CD4-positive, alpha-beta T cell treated with Interleukin-6 for 4 hours (primary cell): Measurements from ENCODE around the gene CCR5AS.
A peak's percentile ranks its signal among the peaks of the same experiment; 100 is the strongest.
"Not testable (repeated sequence)": the region's sequence is repeated elsewhere in the genome, so short reads cannot be mapped to it uniquely, and the experiment has no call there.

Experiments used
- DNase-seq: peaks from one replicate; pipeline ENCODE4 v3.0.0-alpha.2; 2020; ENCODE audit warnings: mixed read lengths

The CCR5AS gene

DNA sequence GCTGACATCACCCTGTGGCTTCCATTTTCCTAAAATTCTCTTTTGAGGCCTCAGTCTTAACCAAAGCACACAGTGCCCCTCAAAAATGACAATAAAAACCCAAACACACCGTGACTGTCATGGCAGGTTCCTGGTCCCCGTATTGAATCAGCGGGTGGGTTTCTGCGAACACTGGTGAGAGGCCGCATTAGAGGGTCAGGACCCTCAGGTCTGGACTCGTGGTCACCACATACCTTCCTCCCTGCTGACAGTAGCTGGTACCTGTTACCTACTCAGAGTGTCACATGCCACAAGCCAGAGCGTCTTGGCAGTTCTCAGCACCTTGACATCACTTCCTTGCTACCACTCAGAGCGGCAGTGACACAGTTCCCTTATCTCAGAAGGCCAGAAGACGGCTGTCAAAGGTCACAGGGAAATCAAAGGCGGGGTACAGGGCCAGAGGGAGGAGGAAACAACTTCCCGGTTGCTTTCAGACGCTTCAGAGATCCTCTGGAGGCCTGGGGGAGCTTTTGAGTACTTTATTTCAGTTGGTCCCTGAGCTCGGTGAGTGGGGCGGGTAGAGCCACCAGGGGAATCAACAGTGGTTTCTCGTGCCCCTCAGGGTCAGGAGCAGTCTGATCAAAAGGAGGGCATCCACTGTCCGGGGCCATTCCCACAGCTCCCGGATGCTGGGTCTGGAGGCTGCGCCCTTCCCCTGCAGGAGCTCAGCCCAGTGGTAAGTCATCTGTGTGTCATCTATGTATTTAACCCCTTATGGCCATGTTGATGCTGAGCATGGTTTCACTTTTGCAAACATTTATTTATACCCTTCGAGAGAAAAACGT, at the start of gene CCR5AS, which contains the start of gene CCRL2:
Gene CCR5AS (minus strand): TSS at position 279 of the 824 bp plus-strand sequence.
Gene CCRL2 (plus strand): TSS at position 472 of the 824 bp plus-strand sequence. CDS start 821 bp downstream, outside the sequence.
- DNase-seq = peak; percentile 45

GRCh38 chr3:46456118-46456517, 49.3 kb upstream of the CCR5AS start:
- DNase-seq = no peak

- DNase-seq = no peak
These were observed 48.6 kb upstream of the CCR5AS start for GRCh38 chr3:46455231-46456115.

DNA sequence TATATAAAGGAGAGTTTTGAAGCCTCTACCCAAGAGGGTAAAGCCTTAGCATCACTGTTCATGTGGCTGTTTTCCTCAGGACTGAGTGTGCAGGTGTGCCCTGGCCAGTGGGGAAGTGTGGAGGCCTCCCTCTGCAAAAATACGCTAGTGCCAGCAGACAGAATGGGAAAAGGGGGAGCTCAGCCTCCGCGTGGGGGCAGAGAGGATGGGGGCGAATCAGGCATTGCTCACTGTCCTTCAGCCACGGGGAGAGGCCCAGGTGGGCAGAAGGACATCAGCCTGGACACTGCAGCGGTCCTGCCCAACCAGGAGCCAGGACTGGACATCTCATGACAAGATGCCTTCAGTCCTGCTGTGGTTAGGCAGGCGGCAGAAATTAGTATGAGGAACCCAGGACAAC, 47.7 kb upstream of the CCR5AS start:
- DNase-seq = no peak

GRCh38 chr3:46454209-46454595, 47.3 kb upstream of the CCR5AS start:
- DNase-seq = no peak

- DNase-seq = no peak
These were observed 46.8 kb upstream of the CCR5AS start for GRCh38 chr3:46453526-46454208.

DNA sequence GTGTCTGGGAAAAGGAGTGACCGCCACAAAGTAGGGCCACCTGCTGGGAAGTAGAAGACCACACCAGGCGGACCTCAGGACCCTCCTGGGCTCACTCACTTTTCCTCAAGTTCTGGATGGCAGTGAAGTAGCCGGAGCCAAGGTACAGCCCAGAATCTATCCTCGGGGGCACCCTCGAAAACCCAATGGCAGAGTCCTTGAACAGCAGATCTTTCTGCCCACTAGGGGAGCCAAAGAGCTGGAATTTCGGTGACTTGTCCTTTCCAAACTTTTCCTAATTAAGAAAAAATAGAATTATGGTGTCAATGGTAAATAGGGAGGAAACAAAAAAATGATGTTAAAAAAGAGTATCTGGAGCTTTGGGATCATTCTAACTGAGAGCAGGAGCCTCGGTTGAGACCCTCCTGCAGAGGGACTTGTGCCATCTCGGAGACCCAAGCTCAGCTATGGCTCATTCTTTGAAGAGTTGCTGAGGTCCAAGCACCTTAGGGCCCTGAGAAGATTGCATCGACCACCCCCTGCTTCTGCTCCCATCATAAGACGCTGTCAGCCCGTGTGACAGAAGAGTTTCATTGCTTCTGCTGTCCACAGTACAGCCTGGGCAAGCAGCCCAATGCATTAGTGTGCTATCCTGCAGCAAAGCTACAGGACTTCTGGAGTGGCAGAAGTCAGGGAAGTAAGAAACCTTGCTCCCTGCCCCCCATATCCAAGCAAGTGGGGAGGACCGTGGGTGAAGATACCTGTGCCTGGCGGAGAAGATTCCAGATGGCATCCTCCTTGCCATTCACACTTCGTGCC, 43.1 kb upstream of the CCR5AS start:
- no peak for DNase-seq

DNA sequence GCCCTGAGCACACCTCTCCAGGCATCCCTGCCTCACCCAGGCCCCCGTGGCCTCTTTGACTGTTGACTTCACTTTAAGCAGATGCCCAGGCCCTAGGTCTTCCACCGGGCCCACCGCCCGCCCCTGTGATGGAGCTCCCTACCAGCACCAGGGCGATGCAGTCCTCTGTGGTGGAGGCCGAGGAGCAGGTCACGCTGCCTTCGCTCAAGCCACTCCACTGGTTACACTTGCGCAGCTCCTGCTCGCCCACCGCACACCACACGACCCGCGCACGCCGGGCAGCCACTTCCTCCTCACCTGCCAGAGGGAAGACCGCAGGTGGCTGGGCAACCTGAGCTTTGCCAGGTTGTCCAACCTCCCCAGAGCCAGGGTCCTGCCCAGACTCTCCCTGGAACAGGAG, 41.9 kb upstream of the CCR5AS start:
- DNase-seq = no peak

DNA sequence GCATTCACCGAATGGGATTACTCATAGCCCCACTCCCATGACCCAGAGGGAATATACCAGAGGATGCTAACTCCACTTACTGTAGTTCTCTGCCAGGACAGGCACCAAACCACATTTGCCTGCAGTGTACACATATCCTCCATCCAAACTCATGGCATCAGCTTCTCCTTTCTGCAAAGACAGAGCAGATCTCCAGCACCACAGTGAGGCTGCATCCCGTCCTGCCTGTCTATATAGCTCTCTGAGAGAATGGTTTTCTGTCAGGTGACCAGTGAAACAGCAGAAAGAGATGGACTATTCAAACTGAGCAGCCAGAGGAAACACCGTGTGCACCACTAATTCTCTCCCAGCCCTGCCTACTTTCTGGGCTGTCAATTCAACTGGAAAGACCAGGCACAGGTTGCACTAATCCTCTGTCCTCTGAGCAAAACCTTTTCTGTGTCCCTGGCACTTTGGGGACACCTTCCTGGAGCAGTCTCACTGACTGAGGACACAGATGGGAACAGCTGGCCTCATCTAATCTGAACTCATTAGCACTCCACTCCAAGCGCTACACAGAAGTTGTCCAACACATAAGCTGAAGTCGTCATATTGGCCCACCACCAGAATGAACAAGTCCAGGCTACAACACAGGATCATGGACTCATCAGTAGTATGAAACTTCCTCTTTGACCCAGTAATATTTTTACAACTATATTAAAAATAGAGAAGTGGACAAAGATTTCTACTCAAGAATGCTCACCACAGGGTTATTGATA, 40.5 kb upstream of the CCR5AS start:
- DNase-seq = no peak

DNA sequence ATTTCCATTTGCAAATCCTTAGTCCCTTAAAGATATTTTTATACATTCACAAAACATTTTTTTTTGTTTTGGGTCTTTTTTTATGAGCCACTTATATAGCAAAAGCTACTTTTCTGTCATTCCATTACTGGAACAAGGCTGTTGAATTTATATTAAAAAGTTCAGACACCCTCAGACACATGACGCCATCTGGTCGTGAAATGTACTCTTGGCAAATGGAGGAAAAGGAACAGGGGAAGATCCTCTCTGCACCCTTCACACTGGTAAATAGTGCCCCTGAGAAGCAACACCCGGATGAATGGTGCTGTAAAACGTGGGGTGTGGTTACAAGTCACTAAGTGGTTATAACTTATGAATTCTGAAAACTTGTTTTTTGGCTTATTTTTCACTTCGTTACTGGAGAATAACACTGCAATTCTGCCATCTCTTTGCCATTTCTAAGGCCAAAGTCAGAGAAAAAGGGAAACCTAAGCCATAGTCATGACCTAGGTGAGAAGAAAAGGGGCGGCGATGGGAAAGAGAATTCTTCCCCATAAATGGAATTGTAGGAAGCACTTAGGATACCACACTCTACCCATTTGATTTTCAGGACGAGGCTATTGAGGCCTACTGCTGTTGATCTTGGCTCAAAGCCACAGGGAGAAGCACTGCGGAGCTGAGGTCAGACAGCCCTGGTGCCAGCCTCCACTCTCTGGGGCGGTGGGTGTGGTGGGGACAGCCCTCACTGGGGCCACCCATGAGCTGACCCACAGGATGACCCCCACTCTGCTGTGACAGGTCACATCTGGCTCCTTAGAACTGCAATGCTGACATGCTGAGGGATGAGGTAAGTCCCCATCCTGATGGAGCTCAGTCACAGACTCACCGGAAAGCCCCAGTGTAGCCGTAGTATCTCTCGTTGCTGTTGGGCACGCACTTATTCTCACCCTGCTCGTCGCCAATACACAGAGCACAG, 36.0 kb upstream of the CCR5AS start:
- no peak for DNase-seq

DNA sequence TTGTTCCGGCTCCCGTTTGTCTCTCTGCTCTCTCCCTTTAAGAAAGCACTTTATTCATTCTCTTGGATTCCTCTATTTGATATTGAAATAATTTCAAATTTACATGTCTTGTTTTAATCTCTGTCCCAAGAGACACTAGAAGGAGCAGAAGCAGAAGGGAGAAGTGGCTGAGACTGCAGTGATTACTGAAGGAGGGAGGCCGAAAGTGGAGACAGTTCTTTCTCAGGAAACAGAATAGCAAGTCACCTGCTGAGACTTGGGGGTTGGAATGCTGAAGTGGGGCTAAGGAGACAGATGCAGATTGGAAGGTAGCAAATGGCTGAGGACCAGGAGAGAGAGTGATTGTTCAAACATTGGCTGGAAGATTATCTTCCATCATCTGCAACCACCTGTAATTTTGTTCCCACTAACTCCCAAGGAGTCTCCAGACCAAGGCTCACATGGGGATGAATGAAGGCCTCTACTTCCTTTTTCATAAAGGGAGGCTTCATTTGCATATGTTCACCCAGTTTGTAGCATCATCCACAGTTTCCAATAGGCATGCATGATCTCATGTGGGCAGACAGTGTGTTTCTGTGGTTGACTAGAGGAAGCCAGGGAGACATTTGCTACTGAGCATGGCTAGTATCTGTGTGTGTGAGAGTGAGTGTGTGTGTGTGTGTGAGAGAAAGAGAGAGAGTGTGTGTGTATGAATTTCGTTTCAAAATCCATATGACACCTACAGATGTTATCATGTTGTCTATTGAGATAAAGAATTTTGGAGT, 33.8 kb upstream of the CCR5AS start:
- peak; percentile 17 for DNase-seq

DNA sequence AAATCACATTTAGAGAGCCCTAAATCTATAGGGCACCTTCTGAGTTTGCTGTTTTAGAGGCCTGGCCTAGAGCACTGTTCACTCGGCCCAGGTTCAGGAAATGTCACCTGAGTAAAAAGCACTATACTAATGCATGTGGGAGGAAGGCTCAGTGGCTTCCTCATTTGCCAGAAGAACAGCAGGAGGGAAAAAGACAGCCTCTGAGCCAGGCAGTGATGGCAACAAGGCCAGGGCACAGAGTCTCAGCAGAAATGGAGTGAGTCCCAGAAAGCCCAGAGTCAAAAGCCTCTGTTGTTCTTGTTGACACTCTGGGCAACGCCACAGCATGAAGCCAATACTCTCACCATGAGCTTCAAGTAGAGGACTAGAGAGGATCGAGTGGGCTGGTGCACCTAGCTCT, 32.0 kb upstream of the CCR5AS start:
- DNase-seq = no peak

DNA sequence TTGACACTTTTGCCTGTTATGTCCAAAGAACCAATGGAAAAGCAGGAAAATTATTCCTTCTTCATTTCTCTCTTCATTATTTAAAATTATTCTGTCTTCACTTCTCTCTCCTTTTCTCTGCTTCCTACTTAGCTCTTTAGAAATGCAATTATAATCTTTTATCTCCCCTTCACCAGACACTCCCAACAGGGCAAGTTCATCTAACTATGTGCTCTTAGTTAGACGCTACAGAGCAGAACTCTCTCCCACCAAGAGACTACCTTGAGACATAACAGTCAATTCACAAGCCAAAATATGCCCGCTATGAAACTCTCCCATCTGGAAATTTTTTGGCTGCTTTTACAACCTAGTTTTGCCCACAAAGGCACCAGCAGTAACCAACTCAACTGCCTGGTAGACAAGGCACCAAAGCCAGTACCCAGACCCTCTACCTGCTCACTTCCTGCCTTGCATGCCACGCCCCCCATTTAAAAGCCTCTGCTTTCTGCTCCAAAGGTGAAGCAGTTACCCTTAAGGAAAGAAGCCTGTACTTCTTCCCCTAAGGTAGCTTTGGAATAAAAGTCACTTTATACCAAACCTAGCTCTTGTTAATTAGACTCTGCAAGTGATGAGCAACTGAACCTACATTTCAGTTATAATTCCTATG, 28.3 kb upstream of the CCR5AS start:
- DNase-seq = no peak

DNA sequence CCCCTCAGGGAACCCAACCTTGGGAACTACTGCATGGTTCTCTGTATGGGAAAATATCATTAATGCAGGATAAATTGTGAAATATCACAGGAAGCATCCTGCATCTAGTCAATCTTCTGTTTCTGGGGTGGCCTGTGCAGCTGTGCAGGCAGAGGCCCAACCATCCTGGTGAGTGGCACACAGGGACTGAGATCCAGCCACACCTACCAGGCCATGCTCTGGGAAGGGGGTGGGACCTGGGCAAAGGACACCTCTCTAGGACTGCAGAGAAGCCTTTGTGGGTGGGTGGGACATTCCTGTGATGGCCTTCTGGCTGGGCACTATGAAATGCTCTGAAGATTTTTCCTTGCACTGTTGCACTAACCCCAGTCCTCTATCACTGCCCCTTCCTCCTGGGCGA, 27.0 kb upstream of the CCR5AS start:
- DNase-seq = no peak

DNA sequence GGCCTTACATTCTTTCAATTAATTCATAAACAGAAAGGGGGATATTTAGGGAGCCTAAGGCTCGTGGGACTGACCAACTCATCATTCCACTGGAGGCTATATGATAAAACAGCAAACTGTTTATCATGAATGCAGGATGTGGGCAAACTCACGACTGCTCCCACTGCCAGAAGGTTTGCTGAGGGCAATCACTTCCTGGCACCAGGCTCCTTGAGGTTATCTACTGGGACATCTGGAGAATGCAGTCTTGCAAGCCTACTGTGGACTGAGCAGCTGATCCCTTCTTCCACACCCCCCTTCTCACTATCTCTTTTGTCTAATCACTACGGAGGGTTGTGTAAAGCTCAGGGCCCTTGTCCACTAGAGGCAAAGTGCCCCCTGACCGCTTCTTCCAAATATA, 26.3 kb upstream of the CCR5AS start:
- DNase-seq = not testable (repeated sequence)

- not testable (repeated sequence) for DNase-seq
These were observed 25.0 kb upstream of the CCR5AS start for GRCh38 chr3:46431905-46432304.

- DNase-seq = not testable (repeated sequence)
These were observed 24.0 kb upstream of the CCR5AS start for GRCh38 chr3:46430879-46431278.

GRCh38 chr3:46429671-46430070, 22.8 kb upstream of the CCR5AS start:
- DNase-seq = no peak

- no peak for DNase-seq
These were observed 22.4 kb upstream of the CCR5AS start for GRCh38 chr3:46429250-46429649.
